NCI-H460 (cell line): ENCODE results near the gene OR10H5. TPM values are rescaled to one million over a fixed set of nuclear protein-coding genes. Genes with fewer than 3 reads are reported as not detected.
"Not testable (repeated sequence)": the region's sequence is repeated elsewhere in the genome, so short reads cannot be mapped to it uniquely, and the experiment has no call there.

ENCODE experiments used
- DNase-seq: peaks from one replicate; pipeline ENCODE4 v3.0.0-alpha.2; 2016; ENCODE audit warnings: low read depth; ENCODE audit errors: extremely low read depth
- polyA plus RNA-seq: library from polyadenylated mRNA; depleted of rRNA; stranded (reverse); fragments of >200 nt; gene quantifications from 2 replicates; pipeline ENCODE4 v1.2.3, GENCODE V29; 2014; cell fraction: nucleus; rRNA removed
- total RNA-seq: library from RNA; depleted of rRNA; stranded (reverse); fragments of >200 nt; shearing (Covaris generic); gene quantifications from 2 replicates; pipeline ENCODE4 v1.2.3, GENCODE V29; 2014; rRNA removed

OR10H5 gene, protein sequence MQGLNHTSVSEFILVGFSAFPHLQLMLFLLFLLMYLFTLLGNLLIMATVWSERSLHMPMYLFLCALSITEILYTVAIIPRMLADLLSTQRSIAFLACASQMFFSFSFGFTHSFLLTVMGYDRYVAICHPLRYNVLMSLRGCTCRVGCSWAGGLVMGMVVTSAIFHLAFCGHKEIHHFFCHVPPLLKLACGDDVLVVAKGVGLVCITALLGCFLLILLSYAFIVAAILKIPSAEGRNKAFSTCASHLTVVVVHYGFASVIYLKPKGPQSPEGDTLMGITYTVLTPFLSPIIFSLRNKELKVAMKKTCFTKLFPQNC
- not detected in 2 replicates for total RNA-seq
- not detected in 2 replicates for polyA plus RNA-seq

DNA sequence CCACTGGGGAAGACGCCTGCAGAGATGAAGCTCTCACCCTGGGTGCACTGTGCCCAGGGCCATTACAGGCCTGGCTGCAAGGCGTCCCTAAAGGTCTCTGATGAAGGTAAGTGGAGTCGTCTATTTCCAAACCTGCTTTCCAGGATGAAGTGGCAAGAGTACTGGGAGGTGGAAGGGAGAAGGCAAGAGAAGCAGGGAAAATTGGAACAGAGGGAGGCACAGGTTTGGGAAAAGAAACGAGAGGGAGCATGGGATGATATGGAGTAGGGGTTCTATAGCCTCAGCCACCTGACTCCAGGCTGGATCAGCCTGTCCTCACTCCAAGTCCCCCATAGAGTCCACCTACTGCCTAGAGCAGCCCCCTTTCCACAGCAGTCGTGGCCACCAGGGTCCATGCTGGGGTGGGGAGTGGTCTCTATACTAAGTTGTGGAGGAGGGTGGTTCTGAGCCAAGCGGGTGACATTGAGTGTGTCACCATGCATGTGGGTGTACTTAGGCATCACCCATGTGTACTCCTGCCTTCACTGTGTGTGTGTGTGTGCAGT is at the start of gene OR10H5:
TSS of gene OR10H5 (plus strand) at position 51 of the 545 bp plus-strand sequence. CDS start 6,388 bp downstream, outside the sequence.
- DNase-seq = no peak

GRCh38 chr19:15737722-15738121 is 49.7 kb upstream of the OR10H5 start, which contains the start of gene OR10H3:
Gene OR10H3 (plus strand): TSS chr19:15737985. CDS start chr19:15741393, 3,408 bp downstream.
- no peak for DNase-seq

GRCh38 chr19:15740785-15741184 is 46.7 kb upstream of the OR10H5 start:
- DNase-seq = no peak

DNA sequence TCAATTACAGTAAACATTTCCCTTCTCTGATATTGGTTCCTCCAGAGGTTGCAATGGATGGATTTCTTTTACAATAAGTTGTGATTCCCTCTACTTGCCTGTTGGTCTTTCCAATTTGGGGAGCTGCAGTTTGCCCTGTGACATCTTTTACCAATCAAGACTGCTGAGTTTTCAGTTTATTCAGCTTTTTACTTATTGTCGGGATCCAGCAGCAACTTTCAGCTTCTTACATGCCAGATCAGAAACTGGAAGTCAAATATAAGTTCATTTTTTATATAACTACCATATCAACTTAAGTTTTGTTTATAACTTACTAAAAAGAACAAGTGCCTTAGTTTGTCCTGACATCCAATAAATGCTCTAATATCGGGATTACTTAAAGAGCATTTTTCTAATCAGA is 39.2 kb upstream of the OR10H5 start:
- DNase-seq = no peak

DNA sequence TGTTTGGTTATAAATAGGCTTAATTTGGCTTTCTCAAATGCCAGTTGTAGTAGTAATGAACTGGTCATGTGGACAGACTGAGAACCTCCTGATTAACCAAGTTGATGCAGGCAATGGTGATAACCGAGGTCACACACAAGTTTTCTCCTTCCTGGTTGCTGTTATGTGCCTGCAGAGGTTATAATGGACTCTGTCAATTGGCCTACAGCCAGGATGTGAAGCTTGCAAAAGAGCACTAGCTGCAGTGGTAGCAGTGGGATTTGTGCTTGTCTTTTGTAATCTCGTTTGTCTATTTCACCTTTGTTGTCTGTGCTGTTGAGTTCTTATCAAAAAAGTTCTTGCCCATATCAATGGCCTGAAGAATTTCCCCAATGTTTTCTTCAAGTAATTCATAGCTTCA is 29.1 kb upstream of the OR10H5 start:
- DNase-seq = no peak

DNA sequence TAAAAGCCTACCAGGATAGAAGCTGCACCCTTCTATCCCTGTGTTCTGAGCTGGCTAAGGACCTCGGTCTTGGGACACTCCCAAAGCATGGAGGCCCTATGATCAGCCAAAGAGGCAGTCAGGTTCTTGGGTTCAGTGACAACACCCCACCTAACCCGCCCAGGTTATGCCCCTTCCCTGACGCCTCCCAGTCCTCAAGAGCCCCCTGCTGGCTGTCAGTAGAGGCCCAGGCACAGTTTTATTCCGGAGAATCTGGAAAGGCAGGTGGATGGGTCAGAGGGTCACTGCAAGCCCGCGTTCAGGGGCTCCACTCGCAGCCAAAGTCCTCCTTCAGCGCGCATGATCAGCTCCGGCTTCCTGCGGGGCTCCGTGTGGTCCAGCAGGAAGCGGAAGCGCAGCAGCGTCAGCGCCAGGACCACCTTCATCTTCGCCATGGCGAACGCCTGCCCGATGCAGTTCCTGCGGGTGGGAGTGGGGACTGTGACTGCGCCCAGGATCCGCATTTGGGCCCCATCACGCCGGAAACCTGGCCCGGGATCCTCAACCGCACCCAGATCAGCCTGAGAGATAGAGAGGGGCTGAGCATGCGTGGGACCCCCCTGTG is 27.4 kb upstream of the OR10H5 start:
- no peak for DNase-seq

DNA sequence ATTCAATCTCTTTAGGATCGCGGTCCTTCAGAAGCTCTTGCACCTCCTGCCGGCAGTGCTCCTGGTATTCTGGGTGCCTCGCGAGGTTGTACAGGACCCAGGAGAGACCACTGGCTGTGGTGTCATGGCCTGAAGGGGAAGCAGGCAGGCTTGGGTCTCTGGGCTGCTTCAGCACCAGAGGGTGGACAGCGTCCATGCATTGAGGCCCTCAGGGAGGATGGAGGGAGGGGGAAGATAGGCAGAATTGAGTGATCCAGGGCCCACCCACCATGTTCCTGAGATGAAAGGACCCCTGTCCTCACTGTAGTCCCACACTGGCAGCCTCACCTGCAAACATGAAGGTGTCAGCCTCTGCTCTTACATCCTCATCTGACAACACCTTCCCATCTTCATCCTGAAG is 17.9 kb upstream of the OR10H5 start:
- no peak for DNase-seq

DNA sequence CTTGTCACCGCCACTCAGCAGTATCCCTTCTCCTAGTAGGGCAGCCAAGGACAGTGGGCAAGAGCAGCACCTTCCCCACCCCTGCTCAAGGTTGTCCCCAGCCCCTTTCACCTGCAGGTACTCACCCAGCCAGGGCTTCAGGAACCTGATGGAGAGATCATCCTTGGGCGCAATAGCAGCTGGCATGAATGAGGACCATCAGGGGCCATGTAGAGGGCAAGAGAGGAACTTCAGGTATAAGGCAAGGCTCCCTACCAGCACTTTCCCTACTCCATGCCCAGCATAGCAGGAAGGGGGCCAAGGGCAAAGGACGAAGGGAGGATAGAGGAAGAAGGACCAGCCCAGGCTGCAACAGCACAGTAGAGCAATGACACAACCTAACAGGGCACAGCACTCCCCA is 13.3 kb upstream of the OR10H5 start:
- DNase-seq = not testable (repeated sequence)

- no peak for DNase-seq
These were observed 12.2 kb upstream of the OR10H5 start for GRCh38 chr19:15775249-15775648.

DNA sequence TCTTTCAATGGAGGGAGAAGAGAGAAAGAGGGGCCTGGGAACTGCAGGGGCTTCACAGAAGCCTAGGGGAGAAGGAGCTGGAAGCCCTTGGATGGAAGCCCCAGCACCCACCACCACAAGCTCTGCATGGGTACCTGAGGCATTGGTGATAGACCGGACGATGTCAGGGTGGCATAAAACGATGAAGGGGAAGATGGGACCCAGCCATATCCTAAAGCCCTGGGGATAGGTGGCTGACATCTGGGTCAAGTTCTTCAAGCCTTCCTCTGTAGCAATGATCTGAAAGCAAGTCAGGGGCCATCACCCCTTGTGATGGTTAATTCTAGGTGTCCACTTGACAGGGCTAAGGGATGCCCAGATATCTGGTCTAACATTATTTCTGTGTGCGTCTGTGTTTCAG is 11.2 kb upstream of the OR10H5 start:
- DNase-seq = no peak

DNA sequence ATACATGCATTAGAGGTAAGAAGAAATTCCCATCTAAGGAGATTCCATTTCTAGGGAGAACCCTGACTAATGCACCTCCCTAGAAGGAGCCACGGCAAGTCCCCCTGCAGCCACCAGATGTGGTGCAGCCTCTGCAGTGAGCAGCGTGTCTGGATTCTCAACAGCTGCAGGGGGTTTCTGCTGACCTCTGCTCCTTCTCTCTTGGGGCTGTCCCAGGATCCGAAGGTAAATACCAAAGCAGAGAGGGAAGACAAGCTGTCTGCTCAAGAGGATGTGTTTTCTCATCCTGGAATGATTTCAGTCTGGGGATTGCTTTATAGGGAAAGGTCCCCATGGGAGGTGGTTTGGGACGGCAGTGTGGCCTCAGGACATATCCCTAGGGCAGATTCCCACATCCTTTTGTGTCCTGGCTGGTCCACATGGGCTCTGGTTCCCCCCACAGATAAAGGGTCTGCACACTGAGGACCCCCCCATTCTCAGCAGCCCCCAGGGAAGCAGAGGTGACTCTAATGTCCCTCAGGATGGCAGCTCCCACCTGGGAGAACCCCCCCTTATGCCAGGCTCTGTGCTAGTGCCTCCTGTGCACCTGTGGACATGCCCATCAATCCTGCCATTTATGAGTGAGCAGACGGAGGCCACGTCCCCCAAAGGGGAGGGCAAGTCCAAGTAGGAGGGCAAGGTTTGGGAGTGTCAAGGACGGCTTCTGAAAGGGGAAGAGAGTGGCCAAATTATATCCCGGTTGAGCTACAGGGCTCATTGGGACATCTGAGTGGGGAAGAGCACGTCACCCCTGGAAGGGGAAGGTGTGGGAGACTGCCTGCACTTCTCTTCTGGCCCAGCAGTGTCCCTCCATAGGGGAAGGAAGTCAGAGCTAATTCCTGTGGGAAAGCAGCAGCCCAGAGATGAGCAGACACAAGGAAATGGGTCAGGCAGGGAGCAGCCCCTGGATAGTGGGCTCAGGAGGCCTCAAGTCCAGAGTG is 10.2 kb upstream of the OR10H5 start:
- no peak for DNase-seq

DNA sequence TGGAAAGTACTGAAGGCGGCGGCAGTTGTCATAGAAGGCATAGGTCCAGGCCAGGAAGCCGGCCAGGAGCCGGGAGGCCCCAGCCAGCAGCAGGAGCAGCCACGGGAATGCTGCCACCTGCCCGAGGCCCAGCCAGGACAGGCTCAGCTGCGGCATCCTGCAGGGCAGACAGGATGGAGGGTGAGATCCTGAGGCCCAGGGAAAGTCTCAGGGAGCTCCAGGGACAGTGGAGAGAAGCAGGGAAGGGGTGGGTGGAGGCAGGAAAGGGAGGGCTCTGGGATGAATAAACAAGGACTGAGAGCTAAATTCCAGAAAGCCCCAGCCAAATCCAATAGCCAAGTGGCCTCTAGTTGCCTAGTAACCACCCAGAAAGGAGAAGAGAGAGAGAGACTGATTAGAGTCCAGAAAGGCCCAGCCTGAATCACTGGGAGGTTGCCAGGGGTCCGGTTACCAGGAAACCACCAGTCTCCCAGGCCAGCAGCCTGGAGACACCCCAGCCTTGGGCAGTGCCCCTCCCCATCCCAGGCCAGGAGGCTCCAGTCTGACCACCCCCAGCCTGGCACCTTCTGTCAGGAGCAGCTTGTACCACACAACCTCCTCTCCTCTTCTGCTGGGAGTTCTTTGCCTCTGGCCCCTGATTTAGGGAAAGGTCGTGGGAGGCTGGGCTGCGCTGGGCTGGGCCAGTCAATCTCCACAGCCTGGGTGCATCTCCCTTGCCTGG is 7.5 kb upstream of the OR10H5 start:
- no peak for DNase-seq

- no peak for DNase-seq
These were observed 6.6 kb upstream of the OR10H5 start for GRCh38 chr19:15780610-15781418.

DNA sequence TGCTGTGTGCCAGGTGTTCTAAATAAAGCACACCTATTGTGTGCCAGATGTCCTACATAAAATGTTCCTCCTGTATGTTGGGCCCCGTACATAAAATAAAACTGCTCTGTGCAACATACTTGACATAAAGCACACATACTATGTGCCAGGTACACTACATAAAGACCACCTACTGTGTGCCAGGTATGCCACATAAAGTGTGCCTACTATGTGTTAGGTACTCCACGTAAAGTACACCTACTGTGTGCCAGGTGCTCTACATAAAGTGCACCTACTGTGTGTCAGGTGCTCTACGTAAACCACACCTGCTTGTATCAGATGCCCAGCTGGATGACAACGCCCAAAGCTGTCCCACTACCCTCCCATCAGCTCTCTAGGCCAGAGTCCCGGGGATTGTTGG is 5.8 kb upstream of the OR10H5 start:
- no peak for DNase-seq

DNA sequence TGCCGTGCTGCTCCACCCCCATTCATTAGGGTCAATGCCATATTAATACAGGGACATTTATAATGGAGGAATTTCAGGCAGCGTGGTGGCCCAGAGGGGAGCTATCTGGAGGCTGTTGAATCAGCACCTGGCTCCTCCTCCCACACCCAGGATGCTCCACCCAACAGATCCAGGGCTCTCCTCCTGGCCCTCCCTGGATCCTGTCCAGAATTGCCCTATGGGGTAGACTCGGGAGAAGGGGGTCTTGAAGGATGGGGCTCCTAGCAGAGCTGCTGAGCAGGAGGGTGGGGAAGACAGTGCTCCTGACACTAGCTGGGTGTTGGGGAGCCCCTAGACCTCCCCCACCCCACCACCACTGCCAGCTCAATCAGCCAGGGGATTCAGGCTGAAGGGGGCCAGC is 5.2 kb upstream of the OR10H5 start:
- DNase-seq = no peak

DNA sequence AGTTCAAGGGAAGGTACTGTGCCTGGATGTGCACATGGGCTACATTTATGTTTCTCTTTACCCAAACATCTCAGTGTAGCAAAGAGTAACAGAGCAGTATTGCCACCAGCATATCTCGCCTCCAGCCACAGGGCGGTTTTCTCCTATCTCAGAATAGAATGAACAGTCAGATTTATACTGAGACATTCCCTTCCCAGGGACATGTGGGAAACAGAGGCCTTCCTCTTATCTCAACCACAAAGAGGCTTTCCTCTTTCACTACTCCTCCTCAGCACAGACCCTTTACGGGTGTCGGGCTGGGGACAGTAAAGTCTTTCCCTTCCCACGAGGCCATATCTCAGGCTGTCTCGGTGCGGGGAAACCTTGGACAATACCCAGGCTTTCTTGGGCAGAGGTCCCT is 4.6 kb upstream of the OR10H5 start:
- not testable (repeated sequence) for DNase-seq

DNA sequence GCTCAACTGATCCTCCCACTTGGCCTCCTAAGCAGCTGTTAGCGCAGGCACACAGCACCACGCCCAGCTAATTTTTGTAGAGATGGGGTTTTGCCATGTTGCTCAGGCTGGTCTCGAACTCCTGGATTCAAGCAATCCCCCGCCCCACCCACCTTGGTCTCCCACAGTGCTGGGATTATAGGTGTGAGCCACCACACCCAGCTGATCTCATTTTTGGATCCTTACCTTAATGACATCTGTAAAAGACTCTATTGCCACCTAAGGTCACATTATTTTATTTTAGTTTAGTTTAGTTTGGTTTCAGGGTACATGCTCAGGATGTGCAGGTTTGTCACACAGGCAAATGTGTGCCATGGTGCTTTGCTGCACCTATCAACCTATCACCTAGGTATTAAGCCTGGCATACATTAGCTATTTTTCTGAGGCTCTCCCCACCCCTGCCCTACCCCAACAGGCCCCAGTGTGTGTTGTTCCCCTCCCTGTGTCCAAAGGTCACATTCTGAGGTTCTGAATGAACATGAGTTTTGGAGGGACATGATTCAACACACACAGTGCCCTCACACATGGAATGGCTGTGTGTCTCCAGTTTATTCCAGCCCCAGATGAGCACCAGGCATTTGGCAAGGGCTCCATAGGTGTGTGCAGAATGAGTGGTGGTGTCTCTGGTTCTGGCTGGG is 1.3 kb downstream of the OR10H5 start:
- DNase-seq = no peak

DNA sequence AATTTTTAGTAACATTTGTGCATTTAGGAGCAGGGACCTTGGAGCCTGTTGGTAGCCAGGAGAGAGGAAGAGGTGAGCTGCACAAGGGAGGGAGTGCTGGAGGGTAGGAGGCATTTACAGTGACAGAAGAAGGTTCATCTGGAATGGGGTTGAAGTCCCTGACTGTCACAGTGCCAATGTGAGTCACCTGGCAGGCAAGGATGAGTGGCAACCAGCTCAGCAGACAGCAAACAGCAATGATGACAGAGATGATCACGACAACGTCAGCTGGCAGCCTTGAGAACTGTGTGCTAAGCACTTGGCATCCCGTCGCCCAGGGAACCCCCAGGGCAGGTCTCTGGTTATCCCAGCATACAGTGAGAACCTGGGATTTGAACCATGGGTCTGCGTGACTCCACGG is 2.6 kb downstream of the OR10H5 start:
- no peak for DNase-seq

DNA sequence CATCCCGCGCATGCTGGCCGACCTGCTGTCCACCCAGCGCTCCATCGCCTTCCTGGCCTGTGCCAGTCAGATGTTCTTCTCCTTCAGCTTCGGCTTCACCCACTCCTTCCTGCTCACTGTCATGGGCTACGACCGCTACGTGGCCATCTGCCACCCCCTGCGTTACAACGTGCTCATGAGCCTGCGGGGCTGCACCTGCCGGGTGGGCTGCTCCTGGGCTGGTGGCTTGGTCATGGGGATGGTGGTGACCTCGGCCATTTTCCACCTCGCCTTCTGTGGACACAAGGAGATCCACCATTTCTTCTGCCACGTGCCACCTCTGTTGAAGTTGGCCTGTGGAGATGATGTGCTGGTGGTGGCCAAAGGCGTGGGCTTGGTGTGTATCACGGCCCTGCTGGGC is 6.8 kb downstream of the OR10H5 start:
- not testable (repeated sequence) for DNase-seq
